ENCODE results near the gene CSRNP2.
"Not testable (repeated sequence)": the region's sequence is repeated elsewhere in the genome, so short reads cannot be mapped to it uniquely, and the experiment has no call there.

DNA sequence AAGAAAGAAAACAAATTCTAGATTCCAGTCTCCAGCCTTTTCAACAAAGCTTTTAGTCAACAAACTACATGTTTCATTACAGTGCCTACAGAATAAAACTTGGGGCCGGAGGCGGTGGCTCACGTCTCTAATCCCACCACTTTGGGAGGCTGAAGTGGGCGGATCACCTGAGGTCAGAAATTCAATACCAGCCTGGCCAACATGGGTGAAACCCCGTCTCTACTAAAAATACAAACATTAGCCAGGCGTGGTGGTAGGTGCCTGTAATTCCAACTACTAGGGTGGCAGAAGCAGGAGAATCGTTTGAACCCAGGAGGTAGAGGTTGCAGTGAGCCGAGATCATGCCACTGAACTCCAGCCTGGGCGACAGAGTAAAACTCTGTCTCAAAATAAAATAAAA is 68.9 kb downstream of the CSRNP2 start:
- not testable (repeated sequence) for TF ChIP-seq CTCF (IDR thresholded peaks at IDR 0.05; ENCODE audit: extremely low read depth in 1 of 2, insufficient read depth in 1 of 2, low read depth in 1 of 2, low read length in 2 of 2); EZH2 (IDR thresholded peaks at IDR 0.05; ENCODE audit: borderline replicate concordance, low read depth, low read length, severe bottlenecking); MYC (IDR thresholded peaks at IDR 0.05; ENCODE audit: low read depth, low read length); FOS (IDR thresholded peaks at IDR 0.05; ENCODE audit: borderline replicate concordance, insufficient read depth, low read length); POLR2A (IDR thresholded peaks at IDR 0.05; ENCODE audit: low read depth, low read length); GATA2 (IDR thresholded peaks at IDR 0.05; ENCODE audit: insufficient read depth, insufficient read length, low read depth, low read length); POLR2AphosphoS5 (IDR thresholded peaks at IDR 0.05; ENCODE audit: insufficient read depth, low read depth, low read length)
- TF ChIP-seq, protein P1, sequence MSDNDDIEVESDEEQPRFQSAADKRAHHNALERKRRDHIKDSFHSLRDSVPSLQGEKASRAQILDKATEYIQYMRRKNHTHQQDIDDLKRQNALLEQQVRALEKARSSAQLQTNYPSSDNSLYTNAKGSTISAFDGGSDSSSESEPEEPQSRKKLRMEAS (IDR thresholded peaks at IDR 0.05; ENCODE audit: insufficient read depth, insufficient read length): not testable (repeated sequence)
